ENCODE results near the gene CANT1.

CANT1 gene

GRCh38 chr17:78973792-78974520 is 35.6 kb downstream of the CANT1 start:
- no peaks in the 10 kb centered on the region for H3K9me3 Mint-ChIP-seq
- no peak for DNase-seq
- TF ChIP-seq, protein P1, sequence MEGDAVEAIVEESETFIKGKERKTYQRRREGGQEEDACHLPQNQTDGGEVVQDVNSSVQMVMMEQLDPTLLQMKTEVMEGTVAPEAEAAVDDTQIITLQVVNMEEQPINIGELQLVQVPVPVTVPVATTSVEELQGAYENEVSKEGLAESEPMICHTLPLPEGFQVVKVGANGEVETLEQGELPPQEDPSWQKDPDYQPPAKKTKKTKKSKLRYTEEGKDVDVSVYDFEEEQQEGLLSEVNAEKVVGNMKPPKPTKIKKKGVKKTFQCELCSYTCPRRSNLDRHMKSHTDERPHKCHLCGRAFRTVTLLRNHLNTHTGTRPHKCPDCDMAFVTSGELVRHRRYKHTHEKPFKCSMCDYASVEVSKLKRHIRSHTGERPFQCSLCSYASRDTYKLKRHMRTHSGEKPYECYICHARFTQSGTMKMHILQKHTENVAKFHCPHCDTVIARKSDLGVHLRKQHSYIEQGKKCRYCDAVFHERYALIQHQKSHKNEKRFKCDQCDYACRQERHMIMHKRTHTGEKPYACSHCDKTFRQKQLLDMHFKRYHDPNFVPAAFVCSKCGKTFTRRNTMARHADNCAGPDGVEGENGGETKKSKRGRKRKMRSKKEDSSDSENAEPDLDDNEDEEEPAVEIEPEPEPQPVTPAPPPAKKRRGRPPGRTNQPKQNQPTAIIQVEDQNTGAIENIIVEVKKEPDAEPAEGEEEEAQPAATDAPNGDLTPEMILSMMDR (IDR thresholded peaks at IDR 0.05) = no peak
- no peaks in the 10 kb centered on the region for H3K36me3 Mint-ChIP-seq (ENCODE audit: low read depth)
- H3K4me3 Mint-ChIP-seq = no peak overlapping the region
- H3K27ac Mint-ChIP-seq = no peak overlapping the region
- H3K27me3 Mint-ChIP-seq (ENCODE audit: low read depth, poor library complexity) = peaks cover 4% of the 10 kb centered on the region
- peaks cover 79% of the 10 kb centered on the region for H3K4me1 Mint-ChIP-seq

DNA sequence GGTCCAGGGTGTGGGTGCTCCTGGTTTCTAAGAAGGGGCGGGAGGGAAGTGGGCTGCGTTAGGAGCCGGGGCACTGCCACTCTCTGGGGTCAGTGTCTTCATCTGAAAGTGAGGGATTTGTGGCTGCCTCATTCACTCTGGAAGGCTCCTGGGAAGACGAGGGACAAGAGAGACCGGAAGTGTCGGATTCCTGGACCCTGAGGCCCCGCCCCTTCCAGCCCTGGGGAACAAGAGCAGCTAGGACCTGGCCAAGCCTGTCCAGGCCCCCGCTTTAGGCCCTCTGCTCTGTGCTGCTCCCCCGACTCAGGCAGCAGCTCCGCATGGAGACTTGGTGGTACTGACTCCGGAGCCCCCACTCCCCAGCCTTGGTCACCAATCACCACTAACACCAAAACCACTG is 36.4 kb downstream of the CANT1 start:
- Mint-ChIP-seq H3K4me3 (no peak overlapping the region), H3K36me3 (ENCODE audit: low read depth) (no peaks in the 10 kb centered on the region), H3K9me3 (no peaks in the 10 kb centered on the region), H3K4me1 (peaks cover 80% of the 10 kb centered on the region), H3K27me3 (ENCODE audit: low read depth, poor library complexity) (peaks cover 4% of the 10 kb centered on the region), H3K27ac (no peak overlapping the region)
- peak; percentile 66 for DNase-seq
- TF ChIP-seq, protein P1 (IDR thresholded peaks at IDR 0.05) = no peak

DNA sequence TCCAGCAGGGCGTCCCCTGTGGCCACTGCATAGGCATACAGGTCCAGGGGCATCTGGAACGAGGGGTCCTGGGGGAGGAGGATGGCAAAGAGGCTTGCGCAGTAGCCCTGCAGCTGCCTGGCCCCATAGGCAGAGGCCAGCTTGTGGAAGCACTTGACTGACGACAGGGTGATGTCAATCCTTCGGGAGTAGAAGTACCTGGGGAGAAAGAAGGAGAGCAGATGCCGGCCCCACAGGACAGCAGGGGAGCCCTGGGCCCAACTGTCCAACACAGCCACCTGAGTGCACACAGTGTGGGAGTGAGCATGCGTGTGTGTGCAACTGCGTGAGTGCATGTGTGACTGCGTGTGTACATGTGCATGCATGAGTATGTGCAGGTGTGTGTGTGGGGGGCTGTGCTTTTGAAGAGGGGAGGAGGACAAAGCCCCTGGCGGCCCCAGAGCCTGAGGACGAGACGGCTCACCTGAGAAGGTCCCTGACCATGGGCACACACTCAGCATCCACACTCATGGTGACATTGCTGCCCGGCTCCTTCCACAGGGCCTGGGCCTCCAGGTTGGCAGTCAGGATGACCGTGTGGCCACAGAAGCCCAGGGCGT is 37.0 kb downstream of the CANT1 start:
- no peak for DNase-seq
- H3K27me3 Mint-ChIP-seq (ENCODE audit: low read depth, poor library complexity) = peaks cover 4% of the 10 kb centered on the region
- no peak overlapping the region for H3K27ac Mint-ChIP-seq
- peaks cover 75% of the 10 kb centered on the region for H3K4me1 Mint-ChIP-seq
- TF ChIP-seq, protein P1 (IDR thresholded peaks at IDR 0.05) = no peak
- H3K9me3 Mint-ChIP-seq = no peaks in the 10 kb centered on the region
- H3K4me3 Mint-ChIP-seq = no peak overlapping the region
- H3K36me3 Mint-ChIP-seq (ENCODE audit: low read depth) = no peaks in the 10 kb centered on the region

DNA sequence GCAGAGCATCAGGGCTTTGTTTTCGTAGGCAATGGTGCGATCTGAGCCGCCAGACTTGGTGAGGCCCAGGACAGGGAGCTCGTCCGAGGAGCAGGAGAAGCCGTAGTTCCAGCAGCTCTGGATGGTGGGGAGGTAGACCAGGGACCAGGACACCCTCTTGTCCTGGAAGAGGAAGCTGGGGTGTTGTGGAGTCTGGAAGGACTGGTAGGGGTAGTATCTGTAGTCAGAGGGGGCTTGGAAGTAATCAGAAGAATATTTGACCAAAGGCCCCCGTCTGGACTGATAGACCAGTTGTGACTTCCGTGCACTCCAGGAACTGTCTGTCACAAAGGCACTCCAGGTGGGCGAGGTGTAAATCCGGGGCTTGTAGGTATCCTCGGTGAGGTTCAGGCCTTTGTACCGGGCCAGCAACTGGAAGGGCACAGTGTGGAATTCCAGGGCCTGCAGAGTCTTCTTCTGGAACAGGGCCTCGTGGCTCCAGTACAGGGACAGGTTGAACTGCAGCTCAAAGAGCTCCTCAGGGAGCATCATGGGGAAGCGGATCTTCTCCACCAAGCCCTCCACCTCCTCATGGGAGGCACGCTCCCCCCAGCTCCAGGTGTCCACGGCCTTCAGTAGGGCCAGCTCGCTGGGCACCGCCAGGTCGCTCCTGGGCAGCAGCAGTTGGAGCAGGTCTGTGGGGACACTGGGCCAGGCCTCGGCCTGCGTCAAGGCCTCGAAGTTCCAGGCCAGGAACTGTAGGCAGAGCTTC is 37.6 kb downstream of the CANT1 start:
- Mint-ChIP-seq H3K4me3 (no peak overlapping the region), H3K9me3 (no peaks in the 10 kb centered on the region), H3K36me3 (ENCODE audit: low read depth) (no peaks in the 10 kb centered on the region), H3K27me3 (ENCODE audit: low read depth, poor library complexity) (peaks cover 4% of the 10 kb centered on the region), H3K27ac (no peak overlapping the region), H3K4me1 (peaks cover 74% of the 10 kb centered on the region)
- no peak for DNase-seq
- TF ChIP-seq, protein P1 (IDR thresholded peaks at IDR 0.05) = no peak

- peak overlapping the region; percentile 64 for H3K4me3 Mint-ChIP-seq
- DNase-seq = peak; percentile 88
Measured at GRCh38 chr17:78970834-78971755, 38.5 kb downstream of the CANT1 start.

More at GRCh38 chr17:78970834-78971755, 38.5 kb downstream of the CANT1 start:
- Mint-ChIP-seq H3K36me3 (ENCODE audit: low read depth) (no peaks in the 10 kb centered on the region), H3K9me3 (no peaks in the 10 kb centered on the region), H3K27ac (peak overlapping the region; percentile 89), H3K27me3 (ENCODE audit: low read depth, poor library complexity) (peaks cover 4% of the 10 kb centered on the region), H3K4me1 (peaks cover 75% of the 10 kb centered on the region)
- TF ChIP-seq, protein P1 (IDR thresholded peaks at IDR 0.05) = peak; percentile 90

Measured in nephron progenitor cell (in vitro differentiated cells).